ENCODE results near the gene AMIGO1.

GRCh38 chr1:109521002-109521951, 11.8 kb upstream of the AMIGO1 start:
- no peak for TF ChIP-seq CTCF (conservative IDR thresholded peaks at IDR 0.05; ENCODE audit: low read depth, low read length)
- TF ChIP-seq EZH2 (IDR thresholded peaks at IDR 0.05; ENCODE audit: low read length, unreplicated experiment) = no peak
